VCaP (cell line): ENCODE results near the gene LILRA2.
"Not testable (repeated sequence)": the region's sequence is repeated elsewhere in the genome, so short reads cannot be mapped to it uniquely, and the experiment has no call there.

Experiments used
- H3K27ac ChIP-seq: fragments of 450-650 bp; 2 replicates; pipeline ENCODE4 v1.5.1; 2017
- TF ChIP-seq, protein P1 (sequence below): fragments of 450-650 bp; conservative IDR thresholded peaks from 2 replicates; pipeline ENCODE4 v1.5.1; 2017; ENCODE audit warnings: mild to moderate bottlenecking, moderate library complexity

LILRA2 gene

DNA sequence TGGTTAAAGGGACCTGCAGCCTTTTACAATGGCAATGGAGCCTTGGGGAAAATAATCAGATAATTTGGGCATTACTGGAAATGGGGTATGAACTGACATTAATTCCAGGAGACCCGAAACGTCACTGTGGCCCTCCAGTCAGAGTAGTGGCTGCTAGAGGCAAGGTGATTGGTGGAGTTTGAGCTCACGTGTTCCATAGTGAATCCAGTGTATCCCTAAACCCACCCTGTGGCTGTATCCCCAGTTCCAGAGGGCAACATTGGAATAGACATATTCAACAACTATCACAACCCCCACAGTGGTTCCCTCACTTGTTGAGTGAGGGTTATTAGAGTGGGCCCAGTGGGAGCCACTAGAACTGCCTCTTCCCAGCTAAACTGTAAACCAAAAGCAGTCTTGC, 3.3 kb upstream of the LILRA2 start:
- H3K27ac ChIP-seq: no peak overlapping the region
- TF ChIP-seq, protein P1, sequence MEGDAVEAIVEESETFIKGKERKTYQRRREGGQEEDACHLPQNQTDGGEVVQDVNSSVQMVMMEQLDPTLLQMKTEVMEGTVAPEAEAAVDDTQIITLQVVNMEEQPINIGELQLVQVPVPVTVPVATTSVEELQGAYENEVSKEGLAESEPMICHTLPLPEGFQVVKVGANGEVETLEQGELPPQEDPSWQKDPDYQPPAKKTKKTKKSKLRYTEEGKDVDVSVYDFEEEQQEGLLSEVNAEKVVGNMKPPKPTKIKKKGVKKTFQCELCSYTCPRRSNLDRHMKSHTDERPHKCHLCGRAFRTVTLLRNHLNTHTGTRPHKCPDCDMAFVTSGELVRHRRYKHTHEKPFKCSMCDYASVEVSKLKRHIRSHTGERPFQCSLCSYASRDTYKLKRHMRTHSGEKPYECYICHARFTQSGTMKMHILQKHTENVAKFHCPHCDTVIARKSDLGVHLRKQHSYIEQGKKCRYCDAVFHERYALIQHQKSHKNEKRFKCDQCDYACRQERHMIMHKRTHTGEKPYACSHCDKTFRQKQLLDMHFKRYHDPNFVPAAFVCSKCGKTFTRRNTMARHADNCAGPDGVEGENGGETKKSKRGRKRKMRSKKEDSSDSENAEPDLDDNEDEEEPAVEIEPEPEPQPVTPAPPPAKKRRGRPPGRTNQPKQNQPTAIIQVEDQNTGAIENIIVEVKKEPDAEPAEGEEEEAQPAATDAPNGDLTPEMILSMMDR: no peak

DNA sequence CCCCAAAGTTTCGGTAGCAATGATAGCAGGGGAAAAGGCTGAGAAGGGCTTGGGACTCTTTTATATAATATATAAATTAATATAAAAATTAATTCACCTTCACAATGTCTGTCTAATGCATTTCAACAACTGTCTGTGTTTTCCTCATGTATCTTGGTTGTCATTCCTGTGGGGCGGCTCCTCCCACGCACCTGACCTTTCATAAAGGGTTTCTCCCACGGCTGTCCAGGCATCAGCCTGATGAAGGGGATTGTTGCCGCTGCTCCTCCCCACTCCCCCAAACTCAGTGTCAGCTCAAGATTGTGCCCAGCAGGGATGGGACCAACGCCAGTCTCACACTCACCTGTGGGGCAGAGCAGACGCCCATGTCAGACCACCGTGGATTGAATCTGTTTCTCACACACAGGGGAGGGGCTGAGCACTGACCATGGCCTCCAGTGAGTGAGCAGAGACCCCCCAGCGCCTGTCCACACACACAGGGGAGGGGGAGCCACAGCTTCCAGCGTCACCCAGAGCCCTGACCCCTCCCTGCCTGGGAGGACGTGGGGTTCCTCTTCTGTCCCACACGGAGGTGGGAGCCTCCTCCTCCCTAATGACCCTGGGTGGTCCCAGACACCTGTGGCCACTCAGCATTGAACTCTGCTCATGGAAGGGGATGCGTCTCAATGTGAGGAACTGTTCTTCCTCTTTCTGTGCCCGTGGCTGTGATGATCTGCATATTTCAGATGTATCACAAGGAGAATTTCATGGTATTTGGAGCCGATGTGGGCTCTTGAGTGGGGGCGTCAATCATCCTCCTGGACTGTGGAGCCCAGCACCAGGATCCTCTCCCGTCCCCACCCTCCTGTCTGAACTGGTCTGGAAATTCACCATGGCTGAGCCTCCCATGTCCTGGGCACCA, 1.6 kb upstream of the LILRA2 start:
- H3K27ac ChIP-seq: not testable (repeated sequence)

DNA sequence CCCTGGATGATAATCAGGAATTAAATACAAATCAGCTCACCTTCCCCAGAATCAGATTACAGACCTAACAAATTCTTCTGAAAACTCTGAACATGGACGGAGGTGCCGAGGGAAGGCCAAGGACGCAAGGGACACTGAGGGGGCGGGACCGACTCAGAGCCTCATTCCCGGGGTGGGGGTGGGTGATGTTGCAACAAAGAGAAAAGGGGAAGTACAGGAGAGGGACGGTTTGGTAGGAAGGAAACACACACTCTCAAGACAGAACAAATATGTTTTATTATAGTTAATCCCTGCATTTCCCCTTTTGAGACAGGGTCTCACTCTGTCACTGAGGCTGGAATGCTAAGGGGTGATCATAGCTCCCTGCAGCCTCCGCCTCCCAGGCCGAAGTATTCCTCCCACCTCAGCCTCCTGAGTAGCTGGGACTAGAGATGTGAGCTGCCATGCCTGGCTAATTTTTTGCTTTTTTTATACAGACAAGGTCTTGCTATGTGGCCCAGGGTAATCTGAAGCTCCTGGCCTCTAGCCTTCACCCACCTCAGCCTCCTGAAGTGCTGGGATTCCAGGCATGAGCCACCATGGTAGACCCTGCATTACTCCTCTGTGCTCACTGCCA, 786 bp upstream of the LILRA2 start:
- no peak overlapping the region for H3K27ac ChIP-seq
- TF ChIP-seq, protein P1: no peak

DNA sequence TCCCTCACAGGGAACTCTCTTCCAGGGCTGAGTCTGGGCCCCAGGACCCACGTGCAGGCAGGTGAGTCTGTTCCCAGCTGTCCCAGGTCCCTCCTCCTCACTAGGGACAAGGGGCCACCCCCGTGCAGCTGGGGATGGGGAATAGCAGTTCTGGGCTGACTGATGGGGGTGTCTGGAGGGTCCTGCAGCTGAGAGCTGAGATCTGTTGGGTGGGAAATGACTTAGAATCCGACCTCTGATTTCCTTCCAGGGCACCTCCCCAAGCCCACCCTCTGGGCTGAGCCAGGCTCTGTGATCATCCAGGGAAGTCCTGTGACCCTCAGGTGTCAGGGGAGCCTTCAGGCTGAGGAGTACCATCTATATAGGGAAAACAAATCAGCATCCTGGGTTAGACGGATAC, 461 bp downstream of the LILRA2 start:
- no peak overlapping the region for H3K27ac ChIP-seq

DNA sequence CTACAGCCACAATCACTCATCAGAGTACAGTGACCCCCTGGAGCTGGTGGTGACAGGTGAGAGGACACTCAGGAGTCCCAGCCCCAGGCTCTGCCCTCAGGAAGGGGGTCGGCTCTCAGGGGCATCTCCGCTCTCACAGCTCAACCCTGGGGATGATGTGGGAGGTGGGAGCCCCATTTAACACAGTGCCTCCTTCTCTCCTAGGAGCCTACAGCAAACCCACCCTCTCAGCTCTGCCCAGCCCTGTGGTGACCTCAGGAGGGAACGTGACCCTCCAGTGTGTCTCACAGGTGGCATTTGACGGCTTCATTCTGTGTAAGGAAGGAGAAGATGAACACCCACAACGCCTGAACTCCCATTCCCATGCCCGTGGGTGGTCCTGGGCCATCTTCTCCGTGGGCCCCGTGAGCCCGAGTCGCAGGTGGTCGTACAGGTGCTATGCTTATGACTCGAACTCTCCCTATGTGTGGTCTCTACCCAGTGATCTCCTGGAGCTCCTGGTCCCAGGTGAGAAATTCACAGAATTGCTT, 1.0 kb downstream of the LILRA2 start:
- TF ChIP-seq, protein P1: no peak
- H3K27ac ChIP-seq: no peak overlapping the region

More for the DNA sequence above, 461 bp downstream of the LILRA2 start:
- TF ChIP-seq, protein P1: no peak

DNA sequence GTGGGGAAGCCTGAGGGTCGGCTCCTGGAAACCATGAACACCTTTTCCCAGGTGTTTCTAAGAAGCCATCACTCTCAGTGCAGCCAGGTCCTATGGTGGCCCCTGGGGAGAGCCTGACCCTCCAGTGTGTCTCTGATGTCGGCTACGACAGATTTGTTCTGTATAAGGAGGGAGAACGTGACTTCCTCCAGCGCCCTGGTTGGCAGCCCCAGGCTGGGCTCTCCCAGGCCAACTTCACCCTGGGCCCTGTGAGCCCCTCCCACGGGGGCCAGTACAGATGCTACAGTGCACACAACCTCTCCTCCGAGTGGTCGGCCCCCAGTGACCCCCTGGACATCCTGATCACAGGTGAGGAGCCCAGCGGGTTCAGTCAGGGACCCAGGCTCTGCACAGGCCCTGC, 1.6 kb downstream of the LILRA2 start:
- H3K27ac ChIP-seq: not testable (repeated sequence)

DNA sequence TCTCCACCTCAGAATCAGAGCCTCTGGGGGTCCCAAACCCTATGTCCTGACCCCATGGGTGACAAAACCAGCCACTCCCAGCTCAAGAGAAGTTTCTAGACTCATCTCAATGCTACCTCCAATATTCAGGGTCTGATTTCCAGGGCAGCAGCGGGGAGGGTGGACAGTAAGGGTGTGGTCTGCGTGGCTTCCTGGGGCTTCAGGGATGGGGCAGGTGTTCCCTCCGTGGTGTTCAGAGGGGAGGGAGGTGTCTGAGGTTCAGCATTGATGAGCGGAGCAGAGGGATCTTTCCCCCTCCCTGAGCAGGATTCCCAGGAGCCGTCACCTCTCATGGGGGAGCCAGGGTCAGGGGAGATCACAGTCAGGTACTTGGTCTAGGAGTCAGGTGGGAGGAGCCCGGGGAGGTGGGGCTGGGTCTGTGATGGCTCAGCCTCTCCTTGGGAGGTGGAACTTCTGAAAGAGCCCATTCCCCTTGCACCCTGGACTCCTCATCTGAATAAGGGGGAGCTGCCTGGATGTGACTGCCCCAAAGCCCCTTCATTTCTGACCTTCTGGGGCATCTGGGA, 2.9 kb downstream of the LILRA2 start:
- H3K27ac ChIP-seq: no peak overlapping the region

DNA sequence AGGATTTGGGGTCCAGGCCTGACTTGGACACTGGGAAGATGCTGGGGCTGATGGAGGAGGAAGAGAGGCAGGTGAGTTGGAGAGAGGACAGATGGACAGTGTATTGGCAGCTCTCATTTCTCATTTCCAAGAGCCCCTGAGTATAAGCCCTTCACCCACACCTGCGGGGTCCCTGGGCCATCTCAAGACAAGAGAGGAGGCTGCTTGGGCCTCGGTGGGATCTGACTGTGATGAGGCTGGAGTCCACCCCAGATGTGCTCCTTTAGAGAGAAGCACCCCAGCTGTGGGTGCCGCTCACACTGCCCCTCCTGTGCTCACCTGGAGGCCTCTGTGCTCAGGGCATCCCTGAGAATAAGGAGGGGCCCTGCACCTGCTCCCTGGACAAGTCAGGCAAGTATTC, 3.7 kb downstream of the LILRA2 start:
- TF ChIP-seq, protein P1: no peak
- no peak overlapping the region for H3K27ac ChIP-seq

More for the DNA sequence above, 2.9 kb downstream of the LILRA2 start:
- TF ChIP-seq, protein P1: no peak

DNA sequence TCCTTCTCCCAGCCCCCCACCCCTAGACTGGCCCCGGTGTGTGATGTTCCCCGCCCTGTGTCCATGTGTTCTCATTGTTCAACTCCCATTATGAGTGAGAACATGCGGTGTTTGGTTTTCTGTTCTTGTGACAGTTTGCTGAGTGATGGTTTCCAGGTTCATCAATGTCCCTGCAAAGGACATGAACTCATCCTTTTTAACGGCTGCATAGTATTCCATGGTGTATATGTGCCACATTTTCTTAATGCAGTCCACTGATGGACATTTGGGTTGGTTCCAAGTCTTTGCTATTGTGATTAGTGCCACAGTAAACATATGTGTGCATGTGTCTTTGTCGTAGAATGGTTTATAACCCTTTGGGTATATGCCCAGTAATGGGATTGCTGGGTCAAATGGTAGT, 4.7 kb downstream of the LILRA2 start:
- H3K27ac ChIP-seq: not testable (repeated sequence)
